Neural cell (in vitro differentiated cells): ENCODE measurements around the gene VPS37B. TPM values are rescaled to one million over a fixed set of nuclear protein-coding genes. Genes with fewer than 3 reads are reported as not detected.

Experiments used
- H2AFZ ChIP-seq: fragments of 200-600, 300-800 bp; sonication (generic), shearing (Covaris generic); 2 replicates; pipeline ENCODE4 v1.6.0; 2014; ENCODE audit warnings: low read depth, mild to moderate bottlenecking, antibody characterized with exemption, low read length, moderate library complexity
- H3F3A ChIP-seq: fragments of 200-600 bp; shearing (Covaris generic); 2 replicates; pipeline ENCODE4 v1.6.1; 2016; ENCODE audit warnings: mild to moderate bottlenecking, moderate library complexity, mixed read lengths, antibody characterized with exemption, low read length; ENCODE audit not compliant: insufficient read depth, poor library complexity, severe bottlenecking
- H3K27ac ChIP-seq: fragments of 200-600, 300-800 bp; sonication (generic), shearing (Covaris generic); 2 replicates; pipeline ENCODE4 v1.5.1; 2014; ENCODE audit warnings: mild to moderate bottlenecking, low read length, moderate library complexity
- H3K27me3 ChIP-seq: fragments of 300-800, 200-600 bp; sonication (generic), shearing (Covaris generic); 2 replicates; pipeline ENCODE4 v1.6.0; 2014; ENCODE audit warnings: mild to moderate bottlenecking, low read depth, low read length, moderate library complexity; ENCODE audit not compliant: insufficient read depth
- H3K36me3 ChIP-seq: fragments of 300-800, 200-600 bp; sonication (generic), shearing (Covaris generic); 2 replicates; pipeline ENCODE4 v1.5.1; 2014; ENCODE audit warnings: mild to moderate bottlenecking, antibody characterized with exemption, low read length, moderate library complexity; ENCODE audit not compliant: insufficient read depth
- H3K4me2 ChIP-seq: fragments of 300-800, 200-600 bp; sonication (generic), shearing (Covaris generic); 2 replicates; pipeline ENCODE4 v1.6.0; 2014; ENCODE audit warnings: mild to moderate bottlenecking, low read length
- H3K4me3 ChIP-seq: fragments of 300-800, 200-600 bp; sonication (generic), shearing (Covaris generic); 2 replicates; pipeline ENCODE4 v1.5.1; 2014; ENCODE audit warnings: mild to moderate bottlenecking, low read length, moderate library complexity
- H3K79me2 ChIP-seq: fragments of 200-600 bp; shearing (Covaris generic); replicated peaks from 2 replicates; pipeline ENCODE4 v1.6.0; 2014; ENCODE audit warnings: mild to moderate bottlenecking, low read length, moderate library complexity; ENCODE audit not compliant: insufficient read depth
- H3K9ac ChIP-seq: fragments of 300-800, 200-600 bp; sonication (generic), shearing (Covaris generic); 2 replicates; pipeline ENCODE4 v1.6.1; 2016; ENCODE audit warnings: mild to moderate bottlenecking, low read length, mixed read lengths
- H3K9me2 ChIP-seq: fragments of 200-600 bp; shearing (Covaris generic); 2 replicates; pipeline ENCODE4 v1.6.1; 2016; ENCODE audit warnings: mild to moderate bottlenecking, low read length, mixed read lengths; ENCODE audit not compliant: insufficient read depth
- H3K9me3 ChIP-seq: fragments of 200-600, 300-800 bp; sonication (generic), shearing (Covaris generic); 2 replicates; pipeline ENCODE4 v1.6.1; 2016; ENCODE audit warnings: mild to moderate bottlenecking, mixed run types, low read length, moderate library complexity, mixed read lengths
- H4K20me1 ChIP-seq: fragments of 200-600 bp; shearing (Covaris generic); 2 replicates; pipeline ENCODE4 v1.6.1; 2016; ENCODE audit warnings: mild to moderate bottlenecking, mixed run types; ENCODE audit not compliant: insufficient read depth
- EP300 ChIP-seq: fragments of 450-650 bp; conservative IDR thresholded peaks from 2 replicates; pipeline ENCODE4 v1.6.1; 2014; ENCODE audit warnings: antibody characterized with exemption, mild to moderate bottlenecking, moderate library complexity; ENCODE audit not compliant: poor library complexity, severe bottlenecking
- EZH2 ChIP-seq: fragments of 200-600, 300-800 bp; shearing (Covaris generic), sonication (generic); IDR thresholded peaks from 2 replicates; pipeline ENCODE4 v1.6.1; 2014; ENCODE audit warnings: antibody characterized with exemption, low read length, borderline replicate concordance, mild to moderate bottlenecking; ENCODE audit not compliant: insufficient read depth, poor library complexity, severe bottlenecking
- MXI1 ChIP-seq: fragments of 450-650 bp; conservative IDR thresholded peaks from 2 replicates; pipeline ENCODE4 v1.6.1; 2014; ENCODE audit warnings: antibody characterized with exemption, mild to moderate bottlenecking; ENCODE audit not compliant: poor library complexity, severe bottlenecking
- POLR2AphosphoS5 ChIP-seq: IDR thresholded peaks from 2 replicates; pipeline ENCODE4 v1.6.1; 2012
- RAD21 ChIP-seq: fragments of 450-650 bp; conservative IDR thresholded peaks from 2 replicates; pipeline ENCODE4 v1.6.1; 2014; ENCODE audit warnings: antibody characterized with exemption, mild to moderate bottlenecking, moderate library complexity
- SMC3 ChIP-seq: fragments of 450-650 bp; conservative IDR thresholded peaks from 2 replicates; pipeline ENCODE4 v1.6.1; 2014; ENCODE audit warnings: antibody characterized with exemption, mild to moderate bottlenecking, moderate library complexity; ENCODE audit not compliant: poor library complexity
- TAF1 ChIP-seq: IDR thresholded peaks from 2 replicates; pipeline ENCODE4 v1.6.1; 2012; ENCODE audit warnings: low read depth
- polyA plus RNA-seq: library from polyadenylated mRNA; depleted of rRNA; stranded (reverse); fragments of >200 nt; gene quantifications from 2 replicates; pipeline ENCODE4 v1.2.3, GENCODE V29; 2014
- TF ChIP-seq, protein P1 (sequence below): IDR thresholded peaks from 2 replicates; pipeline ENCODE4 v1.6.1; 2012; ENCODE audit warnings: borderline replicate concordance
- TF ChIP-seq, protein P2 (sequence below): fragments of 450-650 bp; IDR thresholded peaks from 2 replicates; pipeline ENCODE4 v1.5.1; 2014; ENCODE audit warnings: antibody characterized with exemption, mild to moderate bottlenecking, moderate library complexity; ENCODE audit not compliant: poor library complexity, severe bottlenecking

VPS37B gene
- polyA plus RNA-seq, 1 donor from 2014 or later: 30.2 TPM

DNA sequence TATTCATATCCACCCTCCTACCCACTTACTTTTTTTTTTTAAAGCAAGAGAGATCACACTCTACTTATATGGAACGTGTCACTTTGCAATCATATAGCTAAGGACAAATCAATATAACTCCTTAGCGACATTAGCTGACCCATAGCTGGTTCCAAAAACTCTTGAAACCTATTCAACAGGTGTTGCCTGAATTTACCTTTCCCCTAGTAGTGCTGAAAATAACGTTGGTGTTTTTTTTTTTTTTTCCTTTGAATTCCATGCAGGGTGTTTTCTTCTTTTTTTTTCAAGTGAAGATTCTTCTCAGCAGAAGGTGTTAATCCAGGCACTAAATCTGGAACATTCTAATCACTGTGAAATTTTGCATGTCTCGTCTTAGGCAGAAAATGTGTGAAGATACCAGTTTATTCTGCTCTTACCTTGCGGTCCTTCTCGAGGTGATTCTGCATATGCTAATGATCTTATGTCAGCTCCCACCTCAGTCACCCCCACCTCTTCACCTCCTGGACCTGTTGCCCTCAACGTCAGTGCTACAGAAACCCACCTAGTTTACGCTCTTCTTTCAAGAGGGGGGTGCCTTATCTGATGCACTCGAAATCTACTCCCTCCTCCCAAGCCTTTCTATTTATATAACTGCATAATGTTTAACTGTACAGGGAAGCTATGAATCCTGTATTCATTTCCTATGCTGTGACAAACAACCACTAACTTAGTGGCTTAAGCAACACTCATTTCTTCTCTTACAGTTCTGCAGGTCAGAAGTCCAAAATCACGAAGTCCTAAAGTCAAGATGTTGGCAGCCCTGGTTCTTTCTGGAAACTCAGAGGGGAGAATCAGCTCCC, 7.1 kb upstream of the VPS37B start:
- Histone ChIP-seq H3K9me2 (no peaks in the 10 kb centered on the region), H2AFZ (no peak overlapping the region), H3K9me3 (no peaks in the 10 kb centered on the region), H3K27ac (no peak overlapping the region), H3K27me3 (no peaks in the 10 kb centered on the region), H4K20me1 (no peaks in the 10 kb centered on the region), H3K9ac (no peak overlapping the region), H3K4me3 (no peak overlapping the region), H3K36me3 (no peaks in the 10 kb centered on the region), H3F3A (no peaks in the 10 kb centered on the region), H3K4me2 (no peak overlapping the region), H3K79me2 (no peaks in the 10 kb centered on the region)
- TF ChIP-seq POLR2AphosphoS5: no peak
- no peak for TF ChIP-seq TAF1
- TF ChIP-seq EZH2: no peak
- no peak for TF ChIP-seq EP300
- no peak for TF ChIP-seq RAD21
- TF ChIP-seq, protein P1, sequence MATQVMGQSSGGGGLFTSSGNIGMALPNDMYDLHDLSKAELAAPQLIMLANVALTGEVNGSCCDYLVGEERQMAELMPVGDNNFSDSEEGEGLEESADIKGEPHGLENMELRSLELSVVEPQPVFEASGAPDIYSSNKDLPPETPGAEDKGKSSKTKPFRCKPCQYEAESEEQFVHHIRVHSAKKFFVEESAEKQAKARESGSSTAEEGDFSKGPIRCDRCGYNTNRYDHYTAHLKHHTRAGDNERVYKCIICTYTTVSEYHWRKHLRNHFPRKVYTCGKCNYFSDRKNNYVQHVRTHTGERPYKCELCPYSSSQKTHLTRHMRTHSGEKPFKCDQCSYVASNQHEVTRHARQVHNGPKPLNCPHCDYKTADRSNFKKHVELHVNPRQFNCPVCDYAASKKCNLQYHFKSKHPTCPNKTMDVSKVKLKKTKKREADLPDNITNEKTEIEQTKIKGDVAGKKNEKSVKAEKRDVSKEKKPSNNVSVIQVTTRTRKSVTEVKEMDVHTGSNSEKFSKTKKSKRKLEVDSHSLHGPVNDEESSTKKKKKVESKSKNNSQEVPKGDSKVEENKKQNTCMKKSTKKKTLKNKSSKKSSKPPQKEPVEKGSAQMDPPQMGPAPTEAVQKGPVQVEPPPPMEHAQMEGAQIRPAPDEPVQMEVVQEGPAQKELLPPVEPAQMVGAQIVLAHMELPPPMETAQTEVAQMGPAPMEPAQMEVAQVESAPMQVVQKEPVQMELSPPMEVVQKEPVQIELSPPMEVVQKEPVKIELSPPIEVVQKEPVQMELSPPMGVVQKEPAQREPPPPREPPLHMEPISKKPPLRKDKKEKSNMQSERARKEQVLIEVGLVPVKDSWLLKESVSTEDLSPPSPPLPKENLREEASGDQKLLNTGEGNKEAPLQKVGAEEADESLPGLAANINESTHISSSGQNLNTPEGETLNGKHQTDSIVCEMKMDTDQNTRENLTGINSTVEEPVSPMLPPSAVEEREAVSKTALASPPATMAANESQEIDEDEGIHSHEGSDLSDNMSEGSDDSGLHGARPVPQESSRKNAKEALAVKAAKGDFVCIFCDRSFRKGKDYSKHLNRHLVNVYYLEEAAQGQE: no peak
- no peak for TF ChIP-seq SMC3
- TF ChIP-seq, protein P2, sequence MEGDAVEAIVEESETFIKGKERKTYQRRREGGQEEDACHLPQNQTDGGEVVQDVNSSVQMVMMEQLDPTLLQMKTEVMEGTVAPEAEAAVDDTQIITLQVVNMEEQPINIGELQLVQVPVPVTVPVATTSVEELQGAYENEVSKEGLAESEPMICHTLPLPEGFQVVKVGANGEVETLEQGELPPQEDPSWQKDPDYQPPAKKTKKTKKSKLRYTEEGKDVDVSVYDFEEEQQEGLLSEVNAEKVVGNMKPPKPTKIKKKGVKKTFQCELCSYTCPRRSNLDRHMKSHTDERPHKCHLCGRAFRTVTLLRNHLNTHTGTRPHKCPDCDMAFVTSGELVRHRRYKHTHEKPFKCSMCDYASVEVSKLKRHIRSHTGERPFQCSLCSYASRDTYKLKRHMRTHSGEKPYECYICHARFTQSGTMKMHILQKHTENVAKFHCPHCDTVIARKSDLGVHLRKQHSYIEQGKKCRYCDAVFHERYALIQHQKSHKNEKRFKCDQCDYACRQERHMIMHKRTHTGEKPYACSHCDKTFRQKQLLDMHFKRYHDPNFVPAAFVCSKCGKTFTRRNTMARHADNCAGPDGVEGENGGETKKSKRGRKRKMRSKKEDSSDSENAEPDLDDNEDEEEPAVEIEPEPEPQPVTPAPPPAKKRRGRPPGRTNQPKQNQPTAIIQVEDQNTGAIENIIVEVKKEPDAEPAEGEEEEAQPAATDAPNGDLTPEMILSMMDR: no peak
- TF ChIP-seq MXI1: no peak

DNA sequence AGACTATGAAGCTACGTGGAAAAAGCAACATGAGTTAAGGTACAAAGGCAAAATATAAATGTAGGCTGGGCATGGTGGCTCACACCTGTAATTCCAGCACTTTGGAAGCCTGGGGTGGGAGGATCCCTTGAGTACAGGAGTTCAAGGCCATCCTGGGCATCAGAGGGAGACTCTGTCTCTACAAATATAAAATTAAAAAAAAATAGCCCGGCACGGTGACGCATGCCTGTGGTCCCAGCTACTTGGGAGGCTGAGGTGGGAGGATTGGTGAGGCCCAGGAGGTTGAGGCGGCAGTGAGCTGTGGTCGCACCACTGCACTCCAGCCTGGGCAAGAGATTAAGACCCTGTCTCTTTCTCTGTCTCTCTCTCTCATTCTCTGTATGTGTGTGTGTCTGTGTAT, 4.0 kb upstream of the VPS37B start:
- Histone ChIP-seq H3K79me2 (peaks cover 9% of the 10 kb centered on the region), H2AFZ (no peak overlapping the region), H3K4me2 (no peak overlapping the region), H3K27ac (peak overlapping the region; percentile 87), H3K4me3 (no peak overlapping the region), H3K9me2 (no peaks in the 10 kb centered on the region), H3K27me3 (no peaks in the 10 kb centered on the region), H3K36me3 (no peaks in the 10 kb centered on the region), H3K9me3 (no peaks in the 10 kb centered on the region), H3K9ac (peak overlapping the region; percentile 47), H4K20me1 (no peaks in the 10 kb centered on the region), H3F3A (no peaks in the 10 kb centered on the region)
- TF ChIP-seq EZH2 (no peak), MXI1 (no peak), TAF1 (no peak), POLR2AphosphoS5 (no peak), EP300 (no peak), RAD21 (no peak)
- TF ChIP-seq, protein P1: no peak
- TF ChIP-seq, protein P2: no peak
